HEK293 (cell line): ENCODE measurements around the gene FRMPD2.

Experiments
- GFI1B ChIP-seq: fragments of 450-650 bp; formaldehyde crosslinking; IDR thresholded peaks from 2 replicates; pipeline ENCODE4 v1.5.1; 2016; ENCODE audit warnings: missing biosample characterization, missing genetic modification characterization
- GLIS1 ChIP-seq: fragments of 450-650 bp; formaldehyde crosslinking; IDR thresholded peaks from 2 replicates; pipeline ENCODE4 v1.5.1; 2016; ENCODE audit warnings: missing biosample characterization, missing genetic modification characterization
- HOXD13 ChIP-seq: sonication (generic); formaldehyde crosslinking; IDR thresholded peaks from 2 replicates; pipeline ENCODE4 v1.8.0; 2022; ENCODE audit warnings: missing genetic modification reagents, borderline replicate concordance
- IKZF3 ChIP-seq: fragments of 450-650 bp; IDR thresholded peaks from 2 replicates; pipeline ENCODE4 v1.5.0; 2018; ENCODE audit warnings: missing biosample characterization, mild to moderate bottlenecking, missing genetic modification characterization, moderate library complexity
- MYNN ChIP-seq: fragments of 450-650 bp; formaldehyde crosslinking; IDR thresholded peaks from 2 replicates; pipeline ENCODE4 v1.5.1; 2016; ENCODE audit warnings: missing biosample characterization, missing genetic modification characterization, borderline replicate concordance
- PRDM1 ChIP-seq: fragments of 450-650 bp; formaldehyde crosslinking; IDR thresholded peaks from 2 replicates; pipeline ENCODE4; 2016; ENCODE audit warnings: missing biosample characterization, missing genetic modification characterization
- WT1 ChIP-seq: fragments of 450-650 bp; formaldehyde crosslinking; IDR thresholded peaks from 2 replicates; pipeline ENCODE4 v1.5.1; 2016; ENCODE audit warnings: missing biosample characterization, missing genetic modification characterization
- ZBTB7A ChIP-seq: fragments of 450-650 bp; formaldehyde crosslinking; IDR thresholded peaks from 2 replicates; pipeline ENCODE4 v1.5.1; 2016; ENCODE audit warnings: low read depth, missing biosample characterization, missing genetic modification characterization
- ZNF132 ChIP-seq: fragments of 450-650 bp; formaldehyde crosslinking; IDR thresholded peaks from 2 replicates; pipeline ENCODE4 v1.5.1; 2017; ENCODE audit warnings: missing biosample characterization, missing genetic modification characterization, borderline replicate concordance
- ZNF155 ChIP-seq: fragments of 450-650 bp; formaldehyde crosslinking; IDR thresholded peaks from 2 replicates; pipeline ENCODE4 v1.5.1; 2016; ENCODE audit warnings: missing biosample characterization, missing genetic modification characterization
- ZNF239 ChIP-seq: fragments of 450-650 bp; formaldehyde crosslinking; IDR thresholded peaks from 2 replicates; pipeline ENCODE4 v1.5.1; 2016; ENCODE audit warnings: missing biosample characterization, missing genetic modification characterization
- ZNF248 ChIP-seq: fragments of 450-650 bp; formaldehyde crosslinking; IDR thresholded peaks from 2 replicates; pipeline ENCODE4 v1.5.1; 2017; ENCODE audit warnings: missing biosample characterization, missing genetic modification characterization
- ZNF324 ChIP-seq: fragments of 450-650 bp; formaldehyde crosslinking; IDR thresholded peaks from 2 replicates; pipeline ENCODE4 v1.5.1; 2016; ENCODE audit warnings: missing biosample characterization, missing genetic modification characterization
- ZNF354C ChIP-seq: fragments of 450-650 bp; formaldehyde crosslinking; IDR thresholded peaks from 2 replicates; pipeline ENCODE4 v1.5.1; 2016; ENCODE audit warnings: missing biosample characterization, missing genetic modification characterization, low read depth, borderline replicate concordance
- ZNF366 ChIP-seq: fragments of 450-650 bp; formaldehyde crosslinking; conservative IDR thresholded peaks from 2 replicates; pipeline ENCODE4 v1.5.1; 2016; ENCODE audit warnings: missing biosample characterization, missing genetic modification characterization
- ZNF37A ChIP-seq: fragments of 450-650 bp; IDR thresholded peaks from 2 replicates; pipeline ENCODE4 v1.5.1; 2018; ENCODE audit warnings: missing biosample characterization, missing genetic modification characterization
- ZNF391 ChIP-seq: fragments of 450-650 bp; formaldehyde crosslinking; IDR thresholded peaks from 2 replicates; pipeline ENCODE4 v1.5.1; 2016; ENCODE audit warnings: low read depth, missing biosample characterization, missing genetic modification characterization, borderline replicate concordance
- ZNF514 ChIP-seq: fragments of 450-650 bp; formaldehyde crosslinking; IDR thresholded peaks from 2 replicates; pipeline ENCODE4 v1.5.1; 2016; ENCODE audit warnings: missing biosample characterization, missing genetic modification characterization
- ZNF521 ChIP-seq: fragments of 450-650 bp; formaldehyde crosslinking; IDR thresholded peaks from 2 replicates; pipeline ENCODE4 v1.5.1; 2017; ENCODE audit warnings: missing biosample characterization, mild to moderate bottlenecking, missing genetic modification characterization
- ZNF529 ChIP-seq: fragments of 450-650 bp; formaldehyde crosslinking; IDR thresholded peaks from 2 replicates; pipeline ENCODE4 v1.5.1; 2017; ENCODE audit warnings: missing genetic modification characterization, missing biosample characterization; ENCODE audit not compliant: insufficient replicate concordance
- ZNF549 ChIP-seq: fragments of 450-650 bp; IDR thresholded peaks from 2 replicates; pipeline ENCODE4 v1.5.1; 2018; ENCODE audit warnings: missing biosample characterization, missing genetic modification characterization, mild to moderate bottlenecking, inconsistent platforms, moderate library complexity
- ZNF571 ChIP-seq: fragments of 450-650 bp; formaldehyde crosslinking; IDR thresholded peaks from 2 replicates; pipeline ENCODE4 v1.5.0; 2017; ENCODE audit warnings: missing biosample characterization, missing genetic modification characterization
- ZNF623 ChIP-seq: fragments of 450-650 bp; formaldehyde crosslinking; IDR thresholded peaks from 2 replicates; pipeline ENCODE4 v1.5.1; 2016; ENCODE audit warnings: missing biosample characterization, missing genetic modification characterization
- ZNF658 ChIP-seq: fragments of 450-650 bp; formaldehyde crosslinking; IDR thresholded peaks from 2 replicates; pipeline ENCODE4; 2016; ENCODE audit warnings: missing biosample characterization, missing genetic modification characterization
- ZNF670 ChIP-seq: fragments of 450-650 bp; formaldehyde crosslinking; IDR thresholded peaks from 2 replicates; pipeline ENCODE4 v1.5.1; 2016; ENCODE audit warnings: missing biosample characterization, missing genetic modification characterization, low read depth
- ZNF843 ChIP-seq: fragments of 450-650 bp; formaldehyde crosslinking; IDR thresholded peaks from 2 replicates; pipeline ENCODE4 v1.5.1; 2016; ENCODE audit warnings: missing biosample characterization, missing genetic modification characterization
- ZSCAN23 ChIP-seq: fragments of 450-650 bp; formaldehyde crosslinking; IDR thresholded peaks from 2 replicates; pipeline ENCODE4 v1.5.1; 2016; ENCODE audit warnings: missing biosample characterization, missing genetic modification characterization
- ZSCAN30 ChIP-seq: fragments of 450-650 bp; IDR thresholded peaks from 2 replicates; pipeline ENCODE4 v1.5.1; 2018; ENCODE audit warnings: missing biosample characterization, mild to moderate bottlenecking, missing genetic modification characterization, moderate library complexity
- TF ChIP-seq, protein P1 (sequence below): fragments of 450-650 bp; formaldehyde crosslinking; IDR thresholded peaks from 2 replicates; pipeline ENCODE4 v1.5.1; 2016; ENCODE audit warnings: missing biosample characterization, missing genetic modification characterization
- TF ChIP-seq, protein P2 (sequence below): fragments of 450-650 bp; formaldehyde crosslinking; IDR thresholded peaks from 2 replicates; pipeline ENCODE4 v1.5.1; 2016; ENCODE audit warnings: missing biosample characterization, missing genetic modification characterization
- TF ChIP-seq, protein P3 (sequence below): fragments of 450-650 bp; formaldehyde crosslinking; IDR thresholded peaks from 2 replicates; pipeline ENCODE4; 2016; ENCODE audit warnings: missing biosample characterization, missing genetic modification characterization
- TF ChIP-seq, protein P4 (sequence below): fragments of 450-650 bp; formaldehyde crosslinking; IDR thresholded peaks from 2 replicates; pipeline ENCODE4 v1.5.1; 2016; ENCODE audit warnings: missing biosample characterization, missing genetic modification characterization
- TF ChIP-seq, protein P5 (sequence below): fragments of 450-650 bp; formaldehyde crosslinking; IDR thresholded peaks from 2 replicates; pipeline ENCODE4 v1.5.1; 2016; ENCODE audit warnings: missing biosample characterization, missing genetic modification characterization
- TF ChIP-seq, protein P6 (sequence below): fragments of 450-650 bp; formaldehyde crosslinking; IDR thresholded peaks from 2 replicates; pipeline ENCODE4 v1.5.1; 2017; ENCODE audit warnings: missing biosample characterization, missing genetic modification characterization

The FRMPD2 gene

DNA sequence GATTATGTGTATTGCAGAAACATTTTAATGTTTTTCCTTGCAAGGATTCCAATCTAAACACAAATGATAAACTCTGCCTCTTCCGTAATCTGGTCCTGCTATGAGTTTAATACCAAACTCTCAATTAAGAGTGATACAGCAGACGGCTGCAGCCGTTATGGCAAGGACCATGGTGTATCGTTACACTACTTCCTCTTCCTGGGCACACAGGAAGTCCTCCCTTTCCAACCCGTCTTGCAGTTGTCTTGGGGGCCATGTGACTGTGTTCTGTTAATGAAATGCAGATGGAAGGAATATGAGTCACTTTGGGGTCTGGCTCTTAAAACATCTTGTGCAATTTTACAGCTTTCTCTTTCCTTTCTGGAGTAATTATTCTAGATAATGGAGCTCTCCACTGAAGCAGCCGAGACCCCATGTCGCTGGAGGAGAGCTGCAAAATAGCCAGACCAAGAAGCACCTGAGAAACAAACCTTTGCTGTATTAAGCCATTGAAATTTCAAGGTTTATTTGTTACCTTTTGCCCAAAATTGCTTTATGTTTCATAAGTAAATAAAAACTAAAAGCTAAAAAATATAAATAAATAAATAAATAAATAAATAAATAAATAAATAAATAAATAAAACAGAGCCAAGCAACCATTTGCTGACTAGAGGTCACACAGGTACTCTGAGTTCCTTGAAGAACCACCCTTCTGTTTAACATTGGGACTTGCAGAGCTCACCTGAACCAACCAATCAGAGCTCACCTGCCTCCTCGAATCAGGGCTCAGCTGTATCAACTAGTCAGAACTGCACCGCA, 74.7 kb downstream of the FRMPD2 start (continued):
- no peak for TF ChIP-seq MYNN
- TF ChIP-seq ZNF366 (tag by site-specific recombination) = no peak
- no peak for TF ChIP-seq IKZF3 (tag by site-specific recombination)
- TF ChIP-seq ZNF248 (tag by site-specific recombination) = no peak
- TF ChIP-seq HOXD13 (CRISPR knock-in tag) = no peak
- TF ChIP-seq, protein P1, sequence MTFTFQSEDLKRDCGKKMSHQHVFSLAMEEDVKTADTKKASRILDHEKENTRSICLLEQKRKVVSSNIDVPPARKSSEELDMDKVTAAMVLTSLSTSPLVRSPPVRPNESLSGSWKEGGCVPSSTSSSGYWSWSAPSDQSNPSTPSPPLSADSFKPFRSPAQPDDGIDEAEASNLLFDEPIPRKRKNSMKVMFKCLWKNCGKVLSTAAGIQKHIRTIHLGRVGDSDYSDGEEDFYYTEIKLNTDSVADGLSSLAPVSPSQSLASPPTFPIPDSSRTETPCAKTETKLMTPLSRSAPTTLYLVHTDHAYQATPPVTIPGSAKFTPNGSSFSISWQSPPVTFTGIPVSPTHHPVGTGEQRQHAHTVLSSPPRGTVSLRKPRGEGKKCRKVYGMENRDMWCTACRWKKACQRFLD = no peak
- no peak for TF ChIP-seq ZNF514 (tag by site-specific recombination)
- TF ChIP-seq, protein P2, sequence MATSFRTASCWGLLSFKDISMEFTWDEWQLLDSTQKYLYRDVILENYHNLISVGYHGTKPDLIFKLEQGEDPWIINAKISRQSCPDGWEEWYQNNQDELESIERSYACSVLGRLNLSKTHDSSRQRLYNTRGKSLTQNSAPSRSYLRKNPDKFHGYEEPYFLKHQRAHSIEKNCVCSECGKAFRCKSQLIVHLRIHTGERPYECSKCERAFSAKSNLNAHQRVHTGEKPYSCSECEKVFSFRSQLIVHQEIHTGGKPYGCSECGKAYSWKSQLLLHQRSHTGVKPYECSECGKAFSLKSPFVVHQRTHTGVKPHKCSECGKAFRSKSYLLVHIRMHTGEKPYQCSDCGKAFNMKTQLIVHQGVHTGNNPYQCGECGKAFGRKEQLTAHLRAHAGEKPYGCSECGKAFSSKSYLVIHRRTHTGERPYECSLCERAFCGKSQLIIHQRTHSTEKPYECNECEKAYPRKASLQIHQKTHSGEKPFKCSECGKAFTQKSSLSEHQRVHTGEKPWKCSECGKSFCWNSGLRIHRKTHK = no peak
- no peak for TF ChIP-seq ZBTB7A (tag by site-specific recombination)
- no peak for TF ChIP-seq ZNF670 (tag by site-specific recombination)
- TF ChIP-seq ZNF37A (tag by site-specific recombination) = no peak
- TF ChIP-seq GFI1B (tag by site-specific recombination) = no peak
- no peak for TF ChIP-seq GLIS1 (tag by site-specific recombination)
- TF ChIP-seq, protein P3, sequence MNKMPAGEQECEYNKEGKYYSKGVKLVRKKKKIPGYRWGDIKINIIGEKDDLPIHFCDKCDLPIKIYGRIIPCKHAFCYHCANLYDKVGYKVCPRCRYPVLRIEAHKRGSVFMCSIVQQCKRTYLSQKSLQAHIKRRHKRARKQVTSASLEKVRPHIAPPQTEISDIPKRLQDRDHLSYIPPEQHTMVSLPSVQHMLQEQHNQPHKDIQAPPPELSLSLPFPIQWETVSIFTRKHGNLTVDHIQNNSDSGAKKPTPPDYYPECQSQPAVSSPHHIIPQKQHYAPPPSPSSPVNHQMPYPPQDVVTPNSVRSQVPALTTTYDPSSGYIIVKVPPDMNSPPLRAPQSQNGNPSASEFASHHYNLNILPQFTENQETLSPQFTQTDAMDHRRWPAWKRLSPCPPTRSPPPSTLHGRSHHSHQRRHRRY (tag by site-specific recombination) = no peak
- no peak for TF ChIP-seq ZSCAN23 (tag by site-specific recombination)
- TF ChIP-seq, protein P4, sequence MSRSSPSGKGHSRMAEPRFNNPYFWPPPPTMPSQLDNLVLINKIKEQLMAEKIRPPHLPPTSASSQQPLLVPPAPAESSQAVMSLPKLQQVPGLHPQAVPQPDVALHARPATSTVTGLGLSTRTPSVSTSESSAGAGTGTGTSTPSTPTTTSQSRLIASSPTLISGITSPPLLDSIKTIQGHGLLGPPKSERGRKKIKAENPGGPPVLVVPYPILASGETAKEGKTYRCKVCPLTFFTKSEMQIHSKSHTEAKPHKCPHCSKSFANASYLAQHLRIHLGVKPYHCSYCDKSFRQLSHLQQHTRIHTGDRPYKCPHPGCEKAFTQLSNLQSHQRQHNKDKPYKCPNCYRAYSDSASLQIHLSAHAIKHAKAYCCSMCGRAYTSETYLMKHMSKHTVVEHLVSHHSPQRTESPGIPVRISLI (tag by site-specific recombination) = no peak
- no peak for TF ChIP-seq ZNF549
- peak; percentile 77 for TF ChIP-seq ZNF623
- TF ChIP-seq ZSCAN30 (tag by site-specific recombination) = no peak
- TF ChIP-seq PRDM1 (tag by site-specific recombination) = no peak
- TF ChIP-seq ZNF658 (tag by site-specific recombination) = no peak
- TF ChIP-seq WT1 = no peak
- no peak for TF ChIP-seq ZNF571 (tag by site-specific recombination)
- TF ChIP-seq, protein P5, sequence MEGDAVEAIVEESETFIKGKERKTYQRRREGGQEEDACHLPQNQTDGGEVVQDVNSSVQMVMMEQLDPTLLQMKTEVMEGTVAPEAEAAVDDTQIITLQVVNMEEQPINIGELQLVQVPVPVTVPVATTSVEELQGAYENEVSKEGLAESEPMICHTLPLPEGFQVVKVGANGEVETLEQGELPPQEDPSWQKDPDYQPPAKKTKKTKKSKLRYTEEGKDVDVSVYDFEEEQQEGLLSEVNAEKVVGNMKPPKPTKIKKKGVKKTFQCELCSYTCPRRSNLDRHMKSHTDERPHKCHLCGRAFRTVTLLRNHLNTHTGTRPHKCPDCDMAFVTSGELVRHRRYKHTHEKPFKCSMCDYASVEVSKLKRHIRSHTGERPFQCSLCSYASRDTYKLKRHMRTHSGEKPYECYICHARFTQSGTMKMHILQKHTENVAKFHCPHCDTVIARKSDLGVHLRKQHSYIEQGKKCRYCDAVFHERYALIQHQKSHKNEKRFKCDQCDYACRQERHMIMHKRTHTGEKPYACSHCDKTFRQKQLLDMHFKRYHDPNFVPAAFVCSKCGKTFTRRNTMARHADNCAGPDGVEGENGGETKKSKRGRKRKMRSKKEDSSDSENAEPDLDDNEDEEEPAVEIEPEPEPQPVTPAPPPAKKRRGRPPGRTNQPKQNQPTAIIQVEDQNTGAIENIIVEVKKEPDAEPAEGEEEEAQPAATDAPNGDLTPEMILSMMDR (tag by site-specific recombination) = no peak
- no peak for TF ChIP-seq ZNF521 (tag by site-specific recombination)
- no peak for TF ChIP-seq ZNF239 (tag by site-specific recombination)
- no peak for TF ChIP-seq ZNF843
- TF ChIP-seq, protein P6, sequence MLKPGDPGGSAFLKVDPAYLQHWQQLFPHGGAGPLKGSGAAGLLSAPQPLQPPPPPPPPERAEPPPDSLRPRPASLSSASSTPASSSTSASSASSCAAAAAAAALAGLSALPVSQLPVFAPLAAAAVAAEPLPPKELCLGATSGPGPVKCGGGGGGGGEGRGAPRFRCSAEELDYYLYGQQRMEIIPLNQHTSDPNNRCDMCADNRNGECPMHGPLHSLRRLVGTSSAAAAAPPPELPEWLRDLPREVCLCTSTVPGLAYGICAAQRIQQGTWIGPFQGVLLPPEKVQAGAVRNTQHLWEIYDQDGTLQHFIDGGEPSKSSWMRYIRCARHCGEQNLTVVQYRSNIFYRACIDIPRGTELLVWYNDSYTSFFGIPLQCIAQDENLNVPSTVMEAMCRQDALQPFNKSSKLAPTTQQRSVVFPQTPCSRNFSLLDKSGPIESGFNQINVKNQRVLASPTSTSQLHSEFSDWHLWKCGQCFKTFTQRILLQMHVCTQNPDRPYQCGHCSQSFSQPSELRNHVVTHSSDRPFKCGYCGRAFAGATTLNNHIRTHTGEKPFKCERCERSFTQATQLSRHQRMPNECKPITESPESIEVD (tag by site-specific recombination) = no peak
- TF ChIP-seq ZNF132 (tag by site-specific recombination) = no peak
- TF ChIP-seq ZNF155 = no peak
- no peak for TF ChIP-seq ZNF354C (tag by site-specific recombination)
- no peak for TF ChIP-seq ZNF324 (tag by site-specific recombination)
- TF ChIP-seq ZNF391 (tag by site-specific recombination) = no peak
- TF ChIP-seq ZNF529 (tag by site-specific recombination) = peak; percentile 13
